NCI-H1092 treated with DMSO at 0.1 percent for 48 hours (cell line): ENCODE results near the gene KCNH4.
"Not testable (repeated sequence)": the region's sequence is repeated elsewhere in the genome, so short reads cannot be mapped to it uniquely, and the experiment has no call there.

Experiments
- DNase-seq: peaks from one replicate; lab custom pipeline; 2025; lab: John Stamatoyannopoulos, UW

The KCNH4 gene

GRCh38 chr17:42180922-42181850 lies at the start of gene KCNH4:
KCNH4 (minus strand) TSS chr17:42181142; CDS start chr17:42180945, 197 bp downstream.
- peak; percentile 74 for DNase-seq

GRCh38 chr17:42230225-42230624 lies 49.3 kb upstream of the KCNH4 start:
- no peak for DNase-seq

GRCh38 chr17:42227849-42228700 lies 47.1 kb upstream of the KCNH4 start:
- DNase-seq, result no peak

- no peak for DNase-seq
These were observed 44.7 kb upstream of the KCNH4 start for GRCh38 chr17:42225646-42226045.

GRCh38 chr17:42224651-42225050 lies 43.7 kb upstream of the KCNH4 start:
- DNase-seq, result no peak

GRCh38 chr17:42221886-42222745 lies 41.2 kb upstream of the KCNH4 start:
- peak; percentile 48 for DNase-seq

GRCh38 chr17:42219280-42219679 lies 38.3 kb upstream of the KCNH4 start:
- DNase-seq, result not testable (repeated sequence)

GRCh38 chr17:42214156-42214555 lies 33.2 kb upstream of the KCNH4 start:
- DNase-seq, result no peak

- DNase-seq, result no peak
These were observed 31.4 kb upstream of the KCNH4 start for GRCh38 chr17:42212382-42212781.

GRCh38 chr17:42211921-42212341 lies 31.0 kb upstream of the KCNH4 start:
- not testable (repeated sequence) for DNase-seq

GRCh38 chr17:42210046-42210445 lies 29.1 kb upstream of the KCNH4 start:
- DNase-seq, result no peak

GRCh38 chr17:42206153-42206612 lies 25.2 kb upstream of the KCNH4 start:
- DNase-seq, result not testable (repeated sequence)

GRCh38 chr17:42203354-42203753 lies 22.4 kb upstream of the KCNH4 start:
- DNase-seq, result no peak

- DNase-seq, result no peak
These were observed 21.8 kb upstream of the KCNH4 start for GRCh38 chr17:42202696-42203095.

GRCh38 chr17:42202159-42202558 lies 21.2 kb upstream of the KCNH4 start:
- no peak for DNase-seq

GRCh38 chr17:42201458-42201772 lies 20.5 kb upstream of the KCNH4 start:
- DNase-seq, result no peak

- no peak for DNase-seq
These were observed 19.9 kb upstream of the KCNH4 start for GRCh38 chr17:42200706-42201457.

- DNase-seq, result no peak
These were observed 18.6 kb upstream of the KCNH4 start for GRCh38 chr17:42199416-42200011.

GRCh38 chr17:42198897-42199296 lies 18.0 kb upstream of the KCNH4 start:
- no peak for DNase-seq

GRCh38 chr17:42197564-42198156 lies 16.7 kb upstream of the KCNH4 start:
- no peak for DNase-seq
